Ascending aorta (tissue), 2 donors: ENCODE data around the gene SLC11A1. TPM values are rescaled to one million over a fixed set of nuclear protein-coding genes. Genes with fewer than 3 reads are reported as not detected.

Experiments
- DNase-seq, 2 donors: peaks; one replicate each; pipeline ENCODE4 v3.0.0-alpha.2; 2019; ENCODE audit warnings: low spot score in 2 of 2
- H3K27ac ChIP-seq, 2 donors: fragments of 200-600 bp; sonication (generic); one replicate each; pipeline ENCODE4 v1.5.1; 2016 to 2017; ENCODE audit warnings: mild to moderate bottlenecking in 1 of 2
- H3K27me3 ChIP-seq: fragments of 200-600 bp; sonication (generic); one replicate; pipeline ENCODE4 v1.5.1; 2017
- H3K36me3 ChIP-seq, 2 donors: fragments of 200-600 bp; sonication (generic); one replicate each; pipeline ENCODE4 v1.5.1; 2016
- H3K4me1 ChIP-seq, 2 donors: fragments of 200-600 bp; sonication (generic); one replicate each; pipeline ENCODE4 v1.5.1; 2016 to 2017; ENCODE audit warnings: mild to moderate bottlenecking in 1 of 2
- H3K4me3 ChIP-seq, 2 donors: fragments of 200-600 bp; sonication (generic); one replicate each; pipeline ENCODE4 v1.5.1; 2016 to 2017; ENCODE audit warnings: mild to moderate bottlenecking in 1 of 2
- H3K9me3 ChIP-seq, 2 donors: fragments of 200-600 bp; sonication (generic); one replicate each; pipeline ENCODE4 v1.5.1; 2016
- CTCF ChIP-seq, 3 experiments: fragments of 200-600 bp in 2 of 3; fragments of 450-650 bp in 1 of 3; sonication (generic) in 2 of 3; IDR thresholded peaks; one replicate each; pipeline ENCODE4 v1.5.1; 2016 to 2019; ENCODE audit warnings: antibody characterized with exemption in 3 of 3, mild to moderate bottlenecking in 1 of 3, moderate library complexity in 1 of 3
- intact Hi-C: fragments of 100-400 bp; cut with DNase I; formaldehyde crosslinking; loops from one replicate; pipeline ENCODE4 v1.15.1; 2023
- total RNA-seq: library from RNA; depleted of rRNA; stranded (reverse); fragments of >200 nt; gene quantifications from one replicate; pipeline ENCODE4 v1.1.0, GENCODE V29; 2016

The SLC11A1 gene
- total RNA-seq, 1 donor from 2014 or later = 16.4 TPM

GRCh38 chr2:218418321-218418716 is 36.2 kb downstream of the SLC11A1 start:
- H3K36me3 ChIP-seq = no peaks in the 10 kb centered on the region
- H3K4me1 ChIP-seq = no peaks in the 10 kb centered on the region
- no peak for TF ChIP-seq CTCF (IDR thresholded peaks at IDR 0.05)
- H3K27ac ChIP-seq = no peak overlapping the region
- no peaks in the 10 kb centered on the region for H3K9me3 ChIP-seq
- H3K4me3 ChIP-seq = no peak overlapping the region
- DNase-seq = no peak
- H3K27me3 ChIP-seq = no peaks in the 10 kb centered on the region
- intact Hi-C loops = no loop called here

GRCh38 chr2:218418717-218419458 is 36.8 kb downstream of the SLC11A1 start, which contains the start of gene VIL1:
Gene VIL1 (plus strand): TSS chr2:218419123. CDS start chr2:218423779, 4,656 bp downstream.
- Histone ChIP-seq H3K27ac (no peak within 1 kb of the TSS), H3K4me3 (no peak within 1 kb of the TSS), H3K36me3 (no peaks in the 10 kb centered on the region), H3K9me3 (no peaks in the 10 kb centered on the region), H3K27me3 (no peaks in the 10 kb centered on the region), H3K4me1 (no peaks in the 10 kb centered on the region)
- no peak for TF ChIP-seq CTCF (IDR thresholded peaks at IDR 0.05)
- no peak for DNase-seq
- intact Hi-C loops = no loop called here

- H3K27ac ChIP-seq = no peak overlapping the region
- no peak for DNase-seq
- TF ChIP-seq CTCF (IDR thresholded peaks at IDR 0.05) = no peak
- no peak overlapping the region for H3K4me3 ChIP-seq
- H3K4me1 ChIP-seq = no peaks in the 10 kb centered on the region
- H3K36me3 ChIP-seq = no peaks in the 10 kb centered on the region
- intact Hi-C loops = no loop called here
- H3K9me3 ChIP-seq = no peaks in the 10 kb centered on the region
- no peaks in the 10 kb centered on the region for H3K27me3 ChIP-seq
Measured at GRCh38 chr2:218419630-218420216, 37.6 kb downstream of the SLC11A1 start.

- Histone ChIP-seq H3K27me3 (no peaks in the 10 kb centered on the region), H3K4me1 (no peaks in the 10 kb centered on the region), H3K9me3 (no peaks in the 10 kb centered on the region), H3K36me3 (no peaks in the 10 kb centered on the region), H3K4me3 (no peak overlapping the region), H3K27ac (no peak overlapping the region)
- TF ChIP-seq CTCF (IDR thresholded peaks at IDR 0.05) = no peak
- intact Hi-C loops = no loop called here
- no peak for DNase-seq
Measured at GRCh38 chr2:218421027-218421426, 39.0 kb downstream of the SLC11A1 start.

- intact Hi-C loops = no loop called here
- H3K4me3 ChIP-seq = no peak overlapping the region
- no peak for DNase-seq
Measured at GRCh38 chr2:218422403-218423086, 40.5 kb downstream of the SLC11A1 start.

More at GRCh38 chr2:218422403-218423086, 40.5 kb downstream of the SLC11A1 start:
- Histone ChIP-seq H3K27me3 (no peaks in the 10 kb centered on the region), H3K36me3 (no peaks in the 10 kb centered on the region), H3K27ac (no peak overlapping the region), H3K9me3 (no peaks in the 10 kb centered on the region), H3K4me1 (no peaks in the 10 kb centered on the region)
- no peak for TF ChIP-seq CTCF (IDR thresholded peaks at IDR 0.05)
